WERI-Rb-1 (cell line): Measurements from ENCODE around the gene ADK.
"Not testable (repeated sequence)": the region's sequence is repeated elsewhere in the genome, so short reads cannot be mapped to it uniquely, and the experiment has no call there.

ENCODE experiments used
- DNase-seq: peaks from one replicate; pipeline ENCODE4 v3.0.0-alpha.2; 2020
- H3K27ac ChIP-seq: fragments of 250-450 bp; sonication (Bioruptor Pico); 2 replicates; pipeline ENCODE4 v1.5.1; 2020; ENCODE audit warnings: mild to moderate bottlenecking, moderate library complexity
- H3K27me3 ChIP-seq: fragments of 250-450 bp; sonication (Bioruptor Pico); 2 replicates; pipeline ENCODE4 v1.5.1; 2021; ENCODE audit warnings: mild to moderate bottlenecking, low read depth, moderate library complexity; ENCODE audit not compliant: insufficient read depth, severe bottlenecking
- H3K36me3 ChIP-seq: fragments of 250-450 bp; sonication (Bioruptor Pico); 2 replicates; pipeline ENCODE4 v1.5.1; 2020; ENCODE audit warnings: mild to moderate bottlenecking, moderate library complexity
- H3K4me3 ChIP-seq: 2 replicates; pipeline ENCODE4 v1.5.1; 2011; ENCODE audit warnings: low read depth, mild to moderate bottlenecking, control low read depth, low read length
- H3K9me3 ChIP-seq: fragments of 250-450 bp; sonication (Bioruptor Pico); 2 replicates; pipeline ENCODE4 v1.5.1; 2021; ENCODE audit warnings: mild to moderate bottlenecking, moderate library complexity; ENCODE audit not compliant: severe bottlenecking
- CTCF ChIP-seq: IDR thresholded peaks from 2 replicates; pipeline ENCODE4 v1.5.1; 2011; ENCODE audit warnings: low read depth, mild to moderate bottlenecking, control low read depth, inconsistent platforms, low read length

ADK gene

GRCh38 chr10:74290708-74291107, 139.7 kb downstream of the ADK start:
- no peak for DNase-seq
- Histone ChIP-seq H3K27me3 (no peaks in the 10 kb centered on the region), H3K27ac (no peak overlapping the region), H3K4me3 (no peak overlapping the region), H3K36me3 (no peaks in the 10 kb centered on the region), H3K9me3 (no peaks in the 10 kb centered on the region)
- TF ChIP-seq CTCF: no peak

GRCh38 chr10:74292871-74293427, 141.9 kb downstream of the ADK start:
- H3K4me3 ChIP-seq: no peak overlapping the region
- DNase-seq: no peak
- H3K36me3 ChIP-seq: no peaks in the 10 kb centered on the region
- H3K27ac ChIP-seq: no peak overlapping the region
- no peaks in the 10 kb centered on the region for H3K27me3 ChIP-seq
- no peak for TF ChIP-seq CTCF
- H3K9me3 ChIP-seq: no peaks in the 10 kb centered on the region

GRCh38 chr10:74293686-74294371, 142.8 kb downstream of the ADK start:
- H3K27ac ChIP-seq: no peak overlapping the region
- DNase-seq: no peak
- no peaks in the 10 kb centered on the region for H3K9me3 ChIP-seq

GRCh38 chr10:74297389-74298080, 146.5 kb downstream of the ADK start:
- Histone ChIP-seq H3K27me3 (no peaks in the 10 kb centered on the region), H3K27ac (no peak overlapping the region), H3K9me3 (no peaks in the 10 kb centered on the region), H3K4me3 (no peak overlapping the region), H3K36me3 (no peaks in the 10 kb centered on the region)
- no peak for TF ChIP-seq CTCF
- no peak for DNase-seq

More at GRCh38 chr10:74293686-74294371, 142.8 kb downstream of the ADK start:
- Histone ChIP-seq H3K4me3 (no peak overlapping the region), H3K36me3 (no peaks in the 10 kb centered on the region), H3K27me3 (no peaks in the 10 kb centered on the region)
- TF ChIP-seq CTCF: no peak

GRCh38 chr10:74300074-74300621, 149.1 kb downstream of the ADK start:
- H3K4me3 ChIP-seq, H3K27me3 ChIP-seq, H3K27ac ChIP-seq, DNase-seq, H3K9me3 ChIP-seq, H3K36me3 ChIP-seq: not testable (repeated sequence)

GRCh38 chr10:74300666-74301065, 149.6 kb downstream of the ADK start:
- TF ChIP-seq CTCF: no peak
- no peak overlapping the region for H3K27ac ChIP-seq
- no peaks in the 10 kb centered on the region for H3K9me3 ChIP-seq
- H3K36me3 ChIP-seq: no peaks in the 10 kb centered on the region
- DNase-seq: no peak
- H3K4me3 ChIP-seq: no peak overlapping the region
- H3K27me3 ChIP-seq: no peaks in the 10 kb centered on the region
